GM10248 (cell line): ENCODE results near the gene KATNBL1.

ENCODE experiments used
- CTCF ChIA-PET: fragments of 300-600 bp; sonication (Branson Sonifier 250); formaldehyde crosslinking; extraction: SDS; loops from one replicate; lab custom pipeline; 2021; ENCODE audit warnings: antibody characterized with exemption; lab: Yijun Ruan, JAX
- POLR2A ChIA-PET: fragments of 350-650 bp; sonication (Branson Sonifier 250); formaldehyde crosslinking; extraction: SDS; loops from one replicate; lab custom pipeline; 2020; ENCODE audit warnings: antibody characterized with exemption; lab: Yijun Ruan, JAX
- DNase-seq: peaks from one replicate; pipeline ENCODE4 v3.0.0; 2012; ENCODE audit errors: extremely low spot score
- CTCF ChIP-seq: IDR thresholded peaks from 2 replicates; pipeline ENCODE4 v1.5.1; 2012; ENCODE audit warnings: mild to moderate bottlenecking, low read depth; ENCODE audit errors: extremely low read depth, missing control alignments, control extremely low read depth

The KATNBL1 gene

GRCh38 chr15:34161329-34161963 is 48.5 kb downstream of the KATNBL1 start:
- ChIA-PET CTCF (interaction anchor here (1.3 to 5.5 kb wide), 2 partner anchors 29 to 47 kb away, joined by 4 to 23 read pairs; partner anchors contain the start of gene KATNBL1), POLR2A (no interaction called here)
- TF ChIP-seq CTCF, result no peak
- DNase-seq, result no peak

- CTCF ChIA-PET, result interaction anchor here (1.3 to 5.5 kb wide), 3 partner anchors 17 to 48 kb away, joined by 3 to 23 read pairs (median 4); partner anchors contain the start of gene KATNBL1
- POLR2A ChIA-PET, result no interaction called here
- DNase-seq, result no peak
Measured at GRCh38 chr15:34160735-34161134, 49.2 kb downstream of the KATNBL1 start.

GRCh38 chr15:34158355-34158754 is 51.5 kb downstream of the KATNBL1 start:
- ChIA-PET CTCF (interaction anchor here (1.4 to 5.5 kb wide), 3 partner anchors 19 to 50 kb away, joined by 3 to 23 read pairs (median 4); partner anchors contain the start of gene KATNBL1), POLR2A (no interaction called here)
- TF ChIP-seq CTCF, result no peak
- DNase-seq, result no peak

More at GRCh38 chr15:34160735-34161134, 49.2 kb downstream of the KATNBL1 start:
- TF ChIP-seq CTCF, result no peak

DNA sequence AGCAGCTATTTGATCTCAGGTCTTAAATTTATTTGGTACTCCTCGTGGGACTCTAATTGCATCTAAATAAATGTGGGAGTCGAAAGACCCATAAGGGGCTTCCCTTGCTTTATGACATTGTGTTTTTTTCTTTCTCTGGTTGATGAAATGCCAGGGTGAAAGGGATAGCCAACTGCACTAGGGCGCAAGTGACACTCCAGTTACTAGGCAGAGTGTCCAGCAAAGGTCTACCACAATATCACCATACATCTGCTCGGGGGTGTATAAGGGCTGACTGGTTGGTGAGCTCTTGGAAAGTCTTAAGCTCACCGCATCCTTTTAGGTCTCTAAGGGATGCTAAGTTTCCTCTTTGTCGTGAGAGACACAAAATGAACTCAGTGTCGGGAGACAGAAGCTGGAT is 54.0 kb downstream of the KATNBL1 start:
- POLR2A ChIA-PET, result no interaction called here
- TF ChIP-seq CTCF, result no peak
- CTCF ChIA-PET, result interaction anchor here (1.2 to 2.1 kb wide), 3 partner anchors 9 to 46 kb away, joined by 3 to 4 read pairs (median 4); no protein-coding TSS in a partner anchor
- DNase-seq, result no peak

- ChIA-PET CTCF (interaction anchor here (1.5 to 2.1 kb wide), 3 partner anchors 10 to 45 kb away, joined by 3 to 4 read pairs (median 4); no protein-coding TSS in a partner anchor), POLR2A (no interaction called here)
- DNase-seq, result no peak
- TF ChIP-seq CTCF, result no peak
Measured at GRCh38 chr15:34154725-34155204, 55.1 kb downstream of the KATNBL1 start.

DNA sequence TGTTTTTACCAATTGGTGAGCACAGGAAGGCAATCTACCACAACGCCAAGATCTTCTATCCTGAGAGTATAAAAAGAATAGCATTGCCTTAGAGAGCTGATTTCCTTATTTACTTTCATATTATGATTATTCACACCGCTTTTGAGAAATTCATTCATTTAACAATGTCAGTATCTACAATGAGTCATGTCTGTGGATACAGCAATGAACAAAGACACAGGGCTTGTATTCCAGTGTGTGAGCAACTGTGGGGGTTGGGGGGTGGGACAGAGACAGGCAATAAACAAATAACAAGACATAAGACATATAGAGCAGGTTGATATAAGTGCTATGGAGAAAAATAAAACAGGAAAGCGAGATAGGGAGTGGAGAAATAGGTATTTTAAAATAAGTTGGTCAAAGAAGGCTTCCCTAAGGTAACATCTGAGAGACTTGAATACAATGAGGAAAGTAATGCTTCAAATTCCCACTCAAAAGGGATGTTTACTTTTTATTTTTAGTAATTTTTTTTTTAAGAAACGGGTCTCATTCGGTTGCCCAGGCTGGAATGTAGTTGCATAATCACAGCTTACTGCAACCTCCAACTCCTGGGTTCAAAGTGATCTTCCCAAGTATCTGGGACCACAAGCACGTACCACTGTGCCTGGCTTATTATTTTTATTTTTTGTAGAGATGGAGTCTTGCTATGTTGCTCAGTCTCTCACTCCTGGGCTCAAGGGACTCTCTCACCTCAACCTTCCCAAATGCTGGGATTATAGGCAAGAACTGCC is 62.3 kb downstream of the KATNBL1 start:
- DNase-seq, result no peak
- ChIA-PET CTCF (interaction anchor here (1.1 to 1.3 kb wide), 3 partner anchors 20 to 62 kb away, joined by 3 read pairs; partner anchors contain the start of gene KATNBL1), POLR2A (no interaction called here)
- no peak for TF ChIP-seq CTCF
